HepG2 (cell line): ENCODE data around the gene UBE2N. TPM values are rescaled to one million over a fixed set of nuclear protein-coding genes. Genes with fewer than 3 reads are reported as not detected.
A peak's percentile ranks its signal among the peaks of the same experiment; 100 is the strongest.

Experiments used
- BRCA1 ChIP-seq: sonication (generic); formaldehyde crosslinking; IDR thresholded peaks from 2 replicates; pipeline ENCODE4 v1.4.0; 2020; ENCODE audit warnings: missing genetic modification reagents
- ELF4 ChIP-seq: sonication (generic); formaldehyde crosslinking; IDR thresholded peaks from 2 replicates; pipeline ENCODE4 v1.5.0; 2020; ENCODE audit warnings: missing genetic modification reagents, mild to moderate bottlenecking, moderate library complexity, borderline replicate concordance
- GATAD1 ChIP-seq: IDR thresholded peaks from 2 replicates; pipeline ENCODE4 v1.6.1; 2016; ENCODE audit warnings: missing genetic modification reagents, missing compliant biosample characterization
- GFI1 ChIP-seq: sonication (generic); formaldehyde crosslinking; IDR thresholded peaks from 2 replicates; pipeline ENCODE4 v1.5.0; 2020; ENCODE audit warnings: missing genetic modification reagents, mild to moderate bottlenecking, borderline replicate concordance
- HNF4G ChIP-seq, 2 experiments: sonication (generic) in 1 of 2; formaldehyde crosslinking in 1 of 2; IDR thresholded peaks; 2 replicates each; pipeline versions ENCODE4 v1.4.0 to v1.6.1; 2011 to 2020; ENCODE audit warnings: borderline replicate concordance in 2 of 2, low read depth in 2 of 2, mild to moderate bottlenecking in 2 of 2, low read length in 1 of 2, missing genetic modification reagents in 1 of 2, moderate library complexity in 1 of 2
- KLF13 ChIP-seq: sonication (generic); formaldehyde crosslinking; IDR thresholded peaks from 2 replicates; pipeline ENCODE4 v1.4.0; 2020; ENCODE audit warnings: mild to moderate bottlenecking, missing genetic modification reagents
- NFKB2 ChIP-seq: sonication (generic); formaldehyde crosslinking; IDR thresholded peaks from 2 replicates; pipeline ENCODE4 v1.4.0; 2020; ENCODE audit warnings: missing genetic modification reagents, borderline replicate concordance
- NFYB ChIP-seq: sonication (generic); formaldehyde crosslinking; IDR thresholded peaks from 2 replicates; pipeline ENCODE4 v1.4.0; 2020; ENCODE audit warnings: missing genetic modification reagents
- PTBP1 ChIP-seq: fragments of 200-400 bp; formaldehyde crosslinking; IDR thresholded peaks from 2 replicates; pipeline ENCODE4 v1.6.1; 2018; ENCODE audit warnings: low read length, low read depth; ENCODE audit not compliant: poor library complexity, severe bottlenecking
- RCOR2 ChIP-seq: IDR thresholded peaks from 2 replicates; pipeline ENCODE4 v1.6.1; 2016; ENCODE audit warnings: missing biosample characterization, missing genetic modification reagents
- SAP130 ChIP-seq: IDR thresholded peaks from 2 replicates; pipeline ENCODE4 v1.6.1; 2016; ENCODE audit warnings: low read depth
- USF2 ChIP-seq, 2 experiments: sonication (generic) in 1 of 2; formaldehyde crosslinking in 1 of 2; IDR thresholded peaks; 2 replicates each; pipeline versions ENCODE4 v1.5.1 to v1.6.1; 2011 to 2020; ENCODE audit warnings: borderline replicate concordance in 1 of 2, low read depth in 1 of 2, low read length in 1 of 2, mild to moderate bottlenecking in 1 of 2, missing genetic modification reagents in 1 of 2, moderate library complexity in 1 of 2
- ZBTB44 ChIP-seq: sonication (generic); formaldehyde crosslinking; IDR thresholded peaks from 2 replicates; pipeline ENCODE4 v1.4.0; 2020; ENCODE audit warnings: missing genetic modification reagents
- ZNF160 ChIP-seq: sonication (generic); formaldehyde crosslinking; IDR thresholded peaks from 2 replicates; pipeline ENCODE4 v1.8.0; 2022; ENCODE audit warnings: mild to moderate bottlenecking, inconsistent platforms, missing genetic modification reagents
- ZNF230 ChIP-seq: sonication (generic); formaldehyde crosslinking; IDR thresholded peaks from 2 replicates; pipeline ENCODE4 v1.4.0; 2020; ENCODE audit warnings: mild to moderate bottlenecking, missing genetic modification reagents
- ZNF30 ChIP-seq: sonication (generic); formaldehyde crosslinking; IDR thresholded peaks from 2 replicates; pipeline ENCODE4 v1.5.0; 2020; ENCODE audit warnings: mild to moderate bottlenecking, missing genetic modification reagents
- ZNF333 ChIP-seq: sonication (generic); formaldehyde crosslinking; IDR thresholded peaks from 2 replicates; pipeline ENCODE4 v1.4.0; 2020; ENCODE audit warnings: mild to moderate bottlenecking, missing genetic modification reagents, borderline replicate concordance
- ZNF337 ChIP-seq: sonication (generic); formaldehyde crosslinking; IDR thresholded peaks from 2 replicates; pipeline ENCODE4 v1.5.1; 2020; ENCODE audit warnings: missing genetic modification reagents, low read depth, mild to moderate bottlenecking, borderline replicate concordance
- ZNF670 ChIP-seq: sonication (generic); formaldehyde crosslinking; IDR thresholded peaks from 2 replicates; pipeline ENCODE4 v1.8.0; 2022; ENCODE audit warnings: mild to moderate bottlenecking, missing genetic modification reagents, borderline replicate concordance
- ZNF766 ChIP-seq: sonication (generic); formaldehyde crosslinking; IDR thresholded peaks from 2 replicates; pipeline ENCODE4 v1.5.0; 2020; ENCODE audit warnings: missing genetic modification reagents, borderline replicate concordance
- ZNF792 ChIP-seq: IDR thresholded peaks from 2 replicates; pipeline ENCODE4 v1.6.1; 2016
- ZNF839 ChIP-seq: sonication (generic); formaldehyde crosslinking; IDR thresholded peaks from 2 replicates; pipeline ENCODE4 v1.4.0; 2020; ENCODE audit warnings: missing genetic modification reagents, mild to moderate bottlenecking, borderline replicate concordance
- polyA plus RNA-seq, 8 experiments: library from polyadenylated mRNA; depleted of rRNA in 3 of 8; stranded (reverse) in 7 of 8; unstranded in 1 of 8; fragments of >200 nt; fragmentation: Illumina TruSeq in 4 of 8; extraction: Trizol in 4 of 8; gene quantifications; 2 replicates each; pipeline versions ENCODE4 v1.2.1 to v1.2.3, GENCODE V29; 2011 to 2016; ENCODE audit warnings: low read depth in 4 of 8, missing spikeins in 1 of 8, mixed read lengths in 1 of 8; ENCODE audit not compliant: insufficient read depth in 1 of 8
- total RNA-seq, 5 experiments: library from RNA; depleted of rRNA; stranded (reverse); fragments of >200 nt; fragmentation: Illumina TruSeq; extraction: Trizol; gene quantifications; 2 replicates each; pipeline ENCODE4 v1.2.3, GENCODE V29; 2016; ENCODE audit warnings: low read depth in 1 of 5
- TF ChIP-seq, protein P1 (sequence below): sonication (generic); formaldehyde crosslinking; IDR thresholded peaks from 2 replicates; pipeline ENCODE4 v1.4.0; 2020; ENCODE audit warnings: missing genetic modification reagents, low read depth, mild to moderate bottlenecking, borderline replicate concordance

UBE2N gene
- total and polyA plus RNA-seq, 2 of the 13 experiments (the other 11 are each of a cell fraction or from before 2014, with no cell fraction given) = 188 to 197 TPM

DNA sequence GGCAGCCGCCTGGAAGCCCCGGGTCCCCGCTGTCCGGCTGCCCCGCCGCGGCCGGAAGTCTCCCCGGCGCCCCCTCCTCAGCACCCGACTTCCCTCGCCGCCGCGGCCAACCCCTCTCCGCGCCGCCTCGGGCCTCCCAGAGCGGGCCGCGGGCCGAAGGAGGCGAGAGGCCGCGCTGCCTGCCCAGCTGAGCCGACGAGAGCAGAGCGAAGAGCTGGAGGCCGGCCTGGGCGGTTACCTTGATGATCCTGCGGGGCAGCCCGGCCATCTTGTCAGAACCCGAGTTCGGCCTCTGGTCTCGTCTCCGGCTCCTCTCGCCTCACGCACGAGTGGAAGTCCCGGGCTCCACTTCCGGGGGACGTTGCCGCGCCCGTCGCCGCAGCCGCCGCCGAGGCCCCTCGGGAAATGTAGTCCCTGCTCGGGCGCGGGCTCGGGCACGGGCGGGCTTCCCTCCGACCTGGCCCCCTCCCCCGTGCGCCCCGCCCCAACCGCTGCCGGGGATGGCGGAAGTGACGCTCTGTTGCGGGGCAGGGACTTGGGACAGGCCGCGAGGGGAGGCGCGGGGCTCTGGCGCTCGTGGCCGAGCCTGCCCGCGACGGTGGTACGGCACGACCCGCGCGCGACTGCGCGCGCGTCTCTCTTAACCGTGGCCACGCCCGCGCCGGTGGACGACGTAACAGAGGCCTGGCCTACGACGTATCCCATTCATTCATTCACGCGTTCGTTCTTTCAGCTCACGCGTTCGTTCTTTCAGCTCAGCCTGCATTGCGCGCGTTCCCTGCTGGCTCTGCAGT is at the start of gene UBE2N (continued):
- TF ChIP-seq ZNF337 (CRISPR knock-in tag) (peak; percentile 50; the same call in 1 of the 2 replicates), ZNF160 (CRISPR knock-in tag) (peak; percentile 79), SAP130 (CRISPR knock-in tag) (peak; percentile 89), PTBP1 (no peak), USF2 (IDR thresholded peaks at IDR 0.05; ENCODE audit: low read depth, low read length) (no peak), USF2 (CRISPR knock-in tag; IDR thresholded peaks at IDR 0.05; ENCODE audit: borderline replicate concordance) (no peak), GFI1 (CRISPR knock-in tag) (peak; percentile 72; the same call in 1 of the 2 replicates), ZNF230 (CRISPR knock-in tag) (peak; percentile 89), NFKB2 (CRISPR knock-in tag) (no peak), ZNF30 (CRISPR knock-in tag) (no peak), RCOR2 (0 out of 2 replicates have a peak, but pooled peaks have one; percentile 31), ZNF792 (CRISPR knock-in tag) (peak; percentile 67; the same call in 1 of the 2 replicates), ELF4 (no peak), KLF13 (CRISPR knock-in tag) (peak; percentile 59; the same call in 1 of the 2 replicates), ZNF766 (CRISPR knock-in tag) (peak; percentile 87; the same call in 1 of the 2 replicates), BRCA1 (CRISPR knock-in tag) (peak; percentile 86; the same call in 1 of the 2 replicates), NFYB (CRISPR knock-in tag) (no peak), ZBTB44 (CRISPR knock-in tag) (no peak; the same call in 1 of the 2 replicates), ZNF839 (0 out of 2 replicates have a peak, but pooled peaks have one; percentile 58), GATAD1 (CRISPR knock-in tag) (peak; percentile 83), ZNF333 (CRISPR knock-in tag) (peak; percentile 27; the same call in 1 of the 2 replicates), ZNF670 (CRISPR knock-in tag) (peak; percentile 61; the same call in 1 of the 2 replicates), HNF4G (IDR thresholded peaks at IDR 0.05; ENCODE audit: borderline replicate concordance, low read depth, low read length) (no peak), HNF4G (CRISPR knock-in tag; IDR thresholded peaks at IDR 0.05; ENCODE audit: borderline replicate concordance, low read depth) (no peak)
- TF ChIP-seq, protein P1, sequence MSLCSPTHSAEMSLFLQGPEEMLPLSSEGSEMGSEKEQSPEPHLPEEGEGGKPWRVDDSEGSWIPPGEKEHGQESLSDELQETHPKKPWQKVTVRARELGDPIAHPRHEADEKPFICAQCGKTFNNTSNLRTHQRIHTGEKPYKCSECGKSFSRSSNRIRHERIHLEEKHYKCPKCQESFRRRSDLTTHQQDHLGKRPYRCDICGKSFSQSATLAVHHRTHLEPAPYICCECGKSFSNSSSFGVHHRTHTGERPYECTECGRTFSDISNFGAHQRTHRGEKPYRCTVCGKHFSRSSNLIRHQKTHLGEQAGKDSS (CRISPR knock-in tag) = peak; percentile 86; the same call in 1 of the 2 replicates
